ENCODE measurements around the gene CPPED1. TPM values are rescaled to one million over a fixed set of nuclear protein-coding genes. Genes with fewer than 3 reads are reported as not detected.
"Not testable (repeated sequence)": the region's sequence is repeated elsewhere in the genome, so short reads cannot be mapped to it uniquely, and the experiment has no call there.

Gene CPPED1
- total RNA-seq, 1 experiment from 2014 or later: 34.9 TPM

- DNase-seq: no peak
- intact Hi-C loops (cut with micrococcal nuclease; ENCODE audit: unreplicated experiment): loop anchor here (5.0 kb wide), 2 partner anchors 243 to 473 kb away; no protein-coding TSS in a partner anchor
- Mint-ChIP-seq H3K27me3 (ENCODE audit: insufficient read depth, unreplicated experiment) (peaks cover 4% of the 10 kb centered on the region), H3K9me3 (ENCODE audit: unreplicated experiment) (peaks cover 12% of the 10 kb centered on the region), H3K27ac (ENCODE audit: unreplicated experiment) (no peak overlapping the region), H3K36me3 (ENCODE audit: insufficient read depth, unreplicated experiment) (no peaks in the 10 kb centered on the region), H3K4me1 (ENCODE audit: low read depth, unreplicated experiment) (no peaks in the 10 kb centered on the region), H3K4me3 (ENCODE audit: unreplicated experiment) (no peak overlapping the region)
- TF ChIP-seq CTCF (IDR thresholded peaks at IDR 0.05; ENCODE audit: insufficient read depth in 1 of 2, low read depth in 1 of 2, low read length in 1 of 2, severe bottlenecking in 1 of 2, unreplicated experiment in 1 of 2): peak in 1 of 2 experiments; percentile 10
- no peak overlapping the region for H3K4me3 ChIP-seq (ENCODE audit: low read depth, low read length)
- no peaks in the 10 kb centered on the region for H3K36me3 ChIP-seq (ENCODE audit: control insufficient read depth, insufficient read depth, low read length)
- H3K4me1 ChIP-seq: no peaks in the 10 kb centered on the region
- ChIA-PET CTCF (interaction anchor here (0.9 kb wide), 1 partner anchor 242 kb away, joined by 4 read pairs; no protein-coding TSS in a partner anchor), POLR2A (no interaction called here)
- H3K27me3 ChIP-seq (replicated peaks; ENCODE audit: control insufficient read depth, insufficient read depth, low read length): no peaks in the 10 kb centered on the region
- no TSS peak for BruUV-seq (replicated peaks)
- no peaks in the 10 kb centered on the region for H3K9me3 ChIP-seq
Measured at GRCh38 chr16:12815361-12815760, 11.7 kb upstream of the CPPED1 start.

DNA sequence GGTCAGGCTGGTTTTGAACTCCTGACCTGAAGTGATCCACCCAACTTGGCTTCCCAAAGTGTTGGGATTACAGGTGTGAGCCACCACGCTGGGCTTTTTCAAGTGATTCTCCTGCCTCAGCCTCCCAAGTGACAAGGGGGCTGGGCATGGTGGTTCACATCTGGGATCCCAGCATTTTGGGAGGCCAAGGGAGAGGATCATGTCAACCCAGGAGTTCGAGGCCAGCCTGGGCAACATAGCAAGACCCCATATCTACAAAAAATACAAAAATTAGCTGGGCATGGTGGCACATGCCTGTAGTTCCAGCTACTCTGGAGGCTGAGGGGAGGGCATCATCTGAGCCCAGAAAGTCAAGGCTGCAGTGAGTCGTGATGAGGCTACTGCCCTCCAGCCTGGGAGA lies 10.0 kb upstream of the CPPED1 start:
- H3K27ac Mint-ChIP-seq (ENCODE audit: unreplicated experiment); H3K4me3 Mint-ChIP-seq (ENCODE audit: unreplicated experiment); DNase-seq; CTCF ChIA-PET; H3K27me3 ChIP-seq (replicated peaks; ENCODE audit: control insufficient read depth, insufficient read depth, low read length); H3K36me3 ChIP-seq (ENCODE audit: control insufficient read depth, insufficient read depth, low read length); H3K27me3 Mint-ChIP-seq (ENCODE audit: insufficient read depth, unreplicated experiment); H3K9me3 ChIP-seq; H3K4me1 ChIP-seq; H3K4me1 Mint-ChIP-seq (ENCODE audit: low read depth, unreplicated experiment); H3K4me3 ChIP-seq (ENCODE audit: low read depth, low read length); POLR2A ChIA-PET; H3K36me3 Mint-ChIP-seq (ENCODE audit: insufficient read depth, unreplicated experiment); BruUV-seq (replicated peaks); intact Hi-C loops (cut with micrococcal nuclease; ENCODE audit: unreplicated experiment); H3K9me3 Mint-ChIP-seq (ENCODE audit: unreplicated experiment): not testable (repeated sequence)

DNA sequence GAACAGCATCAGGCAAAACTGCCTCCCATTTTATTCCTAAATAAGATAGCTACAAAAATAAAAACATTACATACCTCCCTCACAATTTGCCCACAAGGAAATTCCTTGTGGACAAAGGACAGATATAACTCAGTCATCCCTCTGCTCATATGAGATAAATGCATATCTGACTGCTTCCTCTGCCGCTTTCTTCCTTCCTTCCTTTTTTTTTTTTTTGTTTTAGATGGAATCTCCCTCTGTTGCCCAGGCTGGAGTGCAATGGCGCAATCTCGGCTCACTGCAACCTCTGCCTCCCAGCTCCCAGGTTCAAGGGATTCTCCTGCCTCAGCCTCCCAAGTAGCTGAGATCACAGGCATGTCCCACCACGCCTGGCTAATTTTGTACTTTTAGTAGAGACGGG lies 9.6 kb upstream of the CPPED1 start:
- H3K36me3 Mint-ChIP-seq (ENCODE audit: insufficient read depth, unreplicated experiment); DNase-seq; H3K36me3 ChIP-seq (ENCODE audit: control insufficient read depth, insufficient read depth, low read length); intact Hi-C loops (cut with micrococcal nuclease; ENCODE audit: unreplicated experiment); H3K9me3 Mint-ChIP-seq (ENCODE audit: unreplicated experiment); POLR2A ChIA-PET; H3K4me1 Mint-ChIP-seq (ENCODE audit: low read depth, unreplicated experiment); H3K27me3 Mint-ChIP-seq (ENCODE audit: insufficient read depth, unreplicated experiment); H3K4me3 ChIP-seq (ENCODE audit: low read depth, low read length); CTCF ChIA-PET; H3K27ac Mint-ChIP-seq (ENCODE audit: unreplicated experiment); H3K4me3 Mint-ChIP-seq (ENCODE audit: unreplicated experiment); H3K4me1 ChIP-seq; H3K27me3 ChIP-seq (replicated peaks; ENCODE audit: control insufficient read depth, insufficient read depth, low read length); H3K9me3 ChIP-seq; BruUV-seq (replicated peaks): not testable (repeated sequence)

DNA sequence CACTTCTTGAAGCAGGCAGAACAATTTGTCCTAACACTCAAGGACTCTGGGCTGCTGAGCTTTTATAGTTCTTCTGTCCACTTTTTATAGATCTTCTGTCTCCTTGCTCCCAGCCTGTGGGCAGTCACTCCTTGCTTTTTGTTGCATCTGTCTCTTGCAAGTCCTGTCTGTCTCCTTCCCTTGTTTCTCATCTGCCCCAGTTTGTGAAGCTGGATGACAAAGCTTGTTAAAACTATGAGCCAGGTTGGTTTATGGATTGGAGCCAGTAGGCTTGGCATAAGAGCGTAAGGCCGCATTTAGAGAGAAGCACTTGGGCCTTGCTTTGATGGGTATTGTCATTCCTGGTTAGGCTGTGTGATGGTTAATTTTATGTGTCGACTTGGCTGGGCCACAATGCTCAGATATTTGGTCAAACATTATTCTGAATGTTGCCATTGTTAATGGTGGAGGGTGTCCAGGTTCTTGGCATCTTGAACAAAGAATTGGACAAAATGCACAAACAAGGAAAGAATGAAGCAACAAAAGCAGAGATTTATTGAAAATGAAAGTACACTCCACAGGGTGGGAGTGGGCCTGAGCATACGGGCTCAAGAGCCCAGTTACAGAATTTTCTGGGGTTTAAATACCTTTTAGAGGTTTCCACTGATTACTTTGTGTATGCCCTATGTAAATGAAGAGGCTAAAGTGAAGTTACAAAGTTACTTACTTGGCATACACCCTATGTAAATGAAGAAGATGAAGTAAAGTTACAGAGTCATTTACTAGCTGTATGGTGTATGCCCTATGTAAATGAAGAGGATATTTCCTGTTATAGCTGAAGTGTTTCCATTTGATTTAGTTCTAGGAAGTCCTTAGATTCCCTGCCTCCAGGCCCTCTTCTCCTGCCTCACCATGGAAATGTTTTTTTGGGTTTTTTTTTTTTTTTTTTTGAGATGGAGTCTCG lies 8.0 kb upstream of the CPPED1 start:
- BruUV-seq (replicated peaks): no TSS peak
- Mint-ChIP-seq H3K27ac (ENCODE audit: unreplicated experiment) (no peak overlapping the region), H3K27me3 (ENCODE audit: insufficient read depth, unreplicated experiment) (no peaks in the 10 kb centered on the region), H3K4me1 (ENCODE audit: low read depth, unreplicated experiment) (no peaks in the 10 kb centered on the region), H3K4me3 (ENCODE audit: unreplicated experiment) (no peak overlapping the region), H3K36me3 (ENCODE audit: insufficient read depth, unreplicated experiment) (no peaks in the 10 kb centered on the region), H3K9me3 (ENCODE audit: unreplicated experiment) (peaks cover 9% of the 10 kb centered on the region)
- no peaks in the 10 kb centered on the region for H3K27me3 ChIP-seq (replicated peaks; ENCODE audit: control insufficient read depth, insufficient read depth, low read length)
- no peaks in the 10 kb centered on the region for H3K36me3 ChIP-seq (ENCODE audit: control insufficient read depth, insufficient read depth, low read length)
- CTCF ChIA-PET: no interaction called here
- POLR2A ChIA-PET: no interaction called here
- DNase-seq: no peak
- intact Hi-C loops (cut with micrococcal nuclease; ENCODE audit: unreplicated experiment): no loop called here
- no peaks in the 10 kb centered on the region; the same call in 1 of the 2 replicates for H3K9me3 ChIP-seq
- no peak overlapping the region for H3K4me3 ChIP-seq (ENCODE audit: low read depth, low read length)
- no peak for TF ChIP-seq CTCF (IDR thresholded peaks at IDR 0.05; ENCODE audit: insufficient read depth in 1 of 2, low read depth in 1 of 2, low read length in 1 of 2, severe bottlenecking in 1 of 2, unreplicated experiment in 1 of 2)
- no peaks in the 10 kb centered on the region for H3K4me1 ChIP-seq
